ENCODE results near the gene AXDND1. TPM values are rescaled to one million over a fixed set of nuclear protein-coding genes. Genes with fewer than 3 reads are reported as not detected.

Gene AXDND1
- total and polyA plus RNA-seq, 2 of the 8 experiments (the other 6 are each of a cell fraction or from before 2014, with no cell fraction given), result 0.61 TPM; not detected in 1

DNA sequence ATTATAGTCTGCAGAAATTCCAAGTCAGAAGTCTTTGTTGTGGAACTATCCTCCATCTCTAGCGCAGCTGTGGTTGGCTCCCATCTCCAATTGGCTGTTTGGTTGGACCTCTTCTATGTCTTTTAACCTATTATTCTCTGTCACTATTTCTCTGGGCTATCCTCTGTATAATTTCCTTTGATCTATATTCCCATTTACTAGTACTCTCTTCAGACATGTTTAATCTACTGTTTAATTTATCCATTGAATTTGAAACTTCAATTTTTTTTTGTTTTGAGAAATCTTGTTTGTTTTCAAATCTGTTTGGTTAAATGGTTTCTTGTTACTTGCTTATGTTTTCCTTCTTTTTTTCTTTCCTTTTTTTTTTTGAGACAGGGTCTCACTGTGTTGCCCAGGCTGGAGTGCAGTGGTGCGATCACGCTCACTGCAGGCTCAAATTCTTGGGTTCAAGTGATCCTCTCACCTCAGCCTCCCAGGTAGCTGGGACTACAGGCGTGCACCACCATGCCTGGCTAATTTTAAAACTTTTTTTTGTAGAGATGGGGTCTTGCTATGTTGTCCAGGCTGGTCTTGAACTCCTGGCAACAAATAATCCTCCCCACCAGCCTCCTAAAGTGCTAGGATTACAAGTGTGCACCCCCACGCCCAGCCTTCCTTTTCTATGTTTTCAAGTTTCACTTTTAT, 44.1 kb upstream of the AXDND1 start (continued):
- TF ChIP-seq SIX5 (IDR thresholded peaks at IDR 0.05; ENCODE audit: low read depth, low read length), result no peak
- no peak for TF ChIP-seq KDM1A (IDR thresholded peaks at IDR 0.05; ENCODE audit: borderline replicate concordance, low read length)
- no peak for TF ChIP-seq JUND (IDR thresholded peaks at IDR 0.05; ENCODE audit: low read length)
